Keratinocyte (primary cell): ENCODE results near the gene ASB4. TPM values are rescaled to one million over a fixed set of nuclear protein-coding genes. Genes with fewer than 3 reads are reported as not detected.

ENCODE experiments used
- DNase-seq: peaks from one replicate; pipeline ENCODE4 v3.0.0-alpha.2; 2011; ENCODE audit warnings: low read depth, missing footprints, low spot score
- FAIRE-seq: peaks from 2 replicates; lab custom pipeline; 2011; peaks lifted over from hg19 to GRCh38; lab: Jason Lieb, UNC
- H2AFZ ChIP-seq: 2 replicates; pipeline ENCODE4 v1.6.0; 2012; ENCODE audit warnings: low read length, control low read depth, inconsistent platforms; ENCODE audit not compliant: control insufficient read depth
- H3K27ac ChIP-seq: 2 replicates; pipeline ENCODE4 v1.5.1; 2011; ENCODE audit warnings: low read length; ENCODE audit not compliant: control insufficient read depth, insufficient read depth
- H3K27me3 ChIP-seq: 3 replicates; pipeline ENCODE4 v1.6.0; 2011; ENCODE audit warnings: low read length; ENCODE audit not compliant: control insufficient read depth, insufficient read depth; ENCODE audit errors: extremely low read depth
- H3K36me3 ChIP-seq, 2 experiments: 2 replicates in 1 of 2; 3 replicates in 1 of 2; pipeline ENCODE4 v1.5.1; 2011; ENCODE audit warnings: low read length in 2 of 2, mild to moderate bottlenecking in 1 of 2; ENCODE audit not compliant: control insufficient read depth in 2 of 2, insufficient read depth in 2 of 2; ENCODE audit errors: extremely low read depth in 1 of 2
- H3K4me1 ChIP-seq: 3 replicates; pipeline ENCODE4 v1.5.1; 2011; ENCODE audit warnings: low read length; ENCODE audit not compliant: control insufficient read depth, insufficient read depth; ENCODE audit errors: extremely low read depth
- H3K4me2 ChIP-seq: 3 replicates; pipeline ENCODE4 v1.6.0; 2011; ENCODE audit warnings: low read depth, low read length; ENCODE audit not compliant: control insufficient read depth, insufficient read depth; ENCODE audit errors: extremely low read depth
- H3K4me3 ChIP-seq, 3 experiments: fragments of 200-600 bp in 1 of 3; sonication (generic) in 1 of 3; 2 replicates in 2 of 3; 3 replicates in 1 of 3; pipeline ENCODE4 v1.5.1; 2011 to 2016; ENCODE audit warnings: low read length in 3 of 3, mild to moderate bottlenecking in 3 of 3, control low read depth in 2 of 3, inconsistent platforms in 1 of 3, low read depth in 1 of 3, mixed read lengths in 1 of 3, mixed run types in 1 of 3, moderate library complexity in 1 of 3; ENCODE audit not compliant: control insufficient read depth in 2 of 3, insufficient read depth in 2 of 3; ENCODE audit errors: extremely low read depth in 1 of 3
- H3K79me2 ChIP-seq: 2 replicates; pipeline ENCODE4 v1.6.0; 2012; ENCODE audit warnings: low read length; ENCODE audit not compliant: control insufficient read depth, insufficient read depth
- H3K9ac ChIP-seq: 3 replicates; pipeline ENCODE4 v1.6.0; 2011; ENCODE audit warnings: low read length; ENCODE audit not compliant: control insufficient read depth, insufficient read depth; ENCODE audit errors: extremely low read depth
- H3K9me1 ChIP-seq: 3 replicates; pipeline ENCODE4 v1.6.0; 2011; ENCODE audit warnings: low read length; ENCODE audit not compliant: control insufficient read depth, insufficient read depth; ENCODE audit errors: extremely low read depth
- H3K9me3 ChIP-seq: 2 replicates; pipeline ENCODE4 v1.5.1; 2012; ENCODE audit warnings: low read depth, low read length; ENCODE audit not compliant: control insufficient read depth
- H4K20me1 ChIP-seq: 3 replicates; pipeline ENCODE4 v1.6.0; 2011; ENCODE audit warnings: low read length; ENCODE audit not compliant: control insufficient read depth, insufficient read depth; ENCODE audit errors: extremely low read depth
- CTCF ChIP-seq, 3 experiments: IDR thresholded peaks in 1 of 3; conservative IDR thresholded peaks in 1 of 3; optimal IDR thresholded peaks in 1 of 3; 2 replicates in 2 of 3; 3 replicates in 1 of 3; pipeline versions ENCODE3 to v1.5.1; 2011; ENCODE audit warnings: low read length in 3 of 3, mild to moderate bottlenecking in 3 of 3, moderate library complexity in 2 of 3, control low read depth in 1 of 3, inconsistent platforms in 1 of 3; ENCODE audit not compliant: insufficient read depth in 2 of 3; ENCODE audit errors: extremely low read depth in 1 of 3
- EZH2 ChIP-seq: IDR thresholded peaks from one replicate; pipeline ENCODE4 v1.6.1; 2012; ENCODE audit warnings: inconsistent platforms, mild to moderate bottlenecking, low read length, moderate library complexity
- dilution Hi-C: fragments of 300-500 bp; cut with MboI; formaldehyde crosslinking; loops from one replicate; pipeline ENCODE4 v1.7.0; 2020; ENCODE audit warnings: low sequenced_read_pairs; ENCODE audit not compliant: extremely low pct_ligation_motif_present
- polyA plus RNA-seq, 5 experiments: library from polyadenylated mRNA; depleted of rRNA in 3 of 5; stranded (reverse) in 3 of 5; stranded (forward) in 1 of 5; unstranded in 1 of 5; fragments of >200 nt; gene quantifications; 1 replicate in 1 of 5; 2 replicates in 3 of 5; 3 replicates in 1 of 5; pipeline versions ENCODE4 v1.2.1 to v1.2.3, GENCODE V29; 2011 to 2012; ENCODE audit warnings: missing spikeins in 2 of 5, low read depth in 1 of 5, low replicate concordance in 1 of 5

ASB4 gene
- polyA plus RNA-seq, 1 donor (not counting 4 experiments of a cell fraction or from before 2014, with no cell fraction given), result not detected

- H2AFZ ChIP-seq, result no peak overlapping the region
- no peak for DNase-seq
- no peak overlapping the region for H3K4me2 ChIP-seq
- H3K9ac ChIP-seq, result no peak overlapping the region
- dilution Hi-C loops, result no loop called here
- no peaks in the 10 kb centered on the region for H3K27me3 ChIP-seq
- no peaks in the 10 kb centered on the region for H3K4me1 ChIP-seq
- peak; percentile 49 for FAIRE-seq
- no peak overlapping the region for H3K27ac ChIP-seq
- H4K20me1 ChIP-seq, result no peaks in the 10 kb centered on the region
- H3K9me3 ChIP-seq, result no peaks in the 10 kb centered on the region
- no peaks in the 10 kb centered on the region for H3K36me3 ChIP-seq
- H3K9me1 ChIP-seq, result no peaks in the 10 kb centered on the region
- TF ChIP-seq EZH2, result no peak
- peak; percentile 83 to 85 (median 84) for TF ChIP-seq CTCF (optimal IDR thresholded peaks at IDR 0.05 in 1 of 3, IDR thresholded peaks at IDR 0.05 in 1 of 3, conservative IDR thresholded peaks at IDR 0.05 in 1 of 3; ENCODE audit: extremely low read depth in 1 of 3, insufficient read depth in 2 of 3, low read length in 3 of 3)
- no peaks in the 10 kb centered on the region for H3K79me2 ChIP-seq
- no peak overlapping the region for H3K4me3 ChIP-seq
Observed at GRCh38 chr7:95527033-95527775, 41.5 kb downstream of the ASB4 start.

- FAIRE-seq, result no peak
- H3K9me1 ChIP-seq, result no peaks in the 10 kb centered on the region
- no peak overlapping the region for H2AFZ ChIP-seq
- no peaks in the 10 kb centered on the region for H3K27me3 ChIP-seq
- H3K4me2 ChIP-seq, result no peak overlapping the region
- H3K36me3 ChIP-seq, result no peaks in the 10 kb centered on the region
- H3K27ac ChIP-seq, result no peak overlapping the region
- H3K9ac ChIP-seq, result no peak overlapping the region
- no peaks in the 10 kb centered on the region for H4K20me1 ChIP-seq
- no peak overlapping the region for H3K4me3 ChIP-seq
- DNase-seq, result no peak
- TF ChIP-seq EZH2 (no peak), CTCF (optimal IDR thresholded peaks at IDR 0.05 in 1 of 3, IDR thresholded peaks at IDR 0.05 in 1 of 3, conservative IDR thresholded peaks at IDR 0.05 in 1 of 3; ENCODE audit: extremely low read depth in 1 of 3, insufficient read depth in 2 of 3, low read length in 3 of 3) (no peak)
- dilution Hi-C loops, result no loop called here
- H3K4me1 ChIP-seq, result no peaks in the 10 kb centered on the region
- H3K9me3 ChIP-seq, result no peaks in the 10 kb centered on the region
- H3K79me2 ChIP-seq, result no peaks in the 10 kb centered on the region
Observed at GRCh38 chr7:95527776-95528250, 42.1 kb downstream of the ASB4 start.
